Endothelial cell of umbilical vein (primary cell): ENCODE data around the gene KCNQ5. TPM values are rescaled to one million over a fixed set of nuclear protein-coding genes. Genes with fewer than 3 reads are reported as not detected.

ENCODE experiments used
- BruUV-seq: library from RNA; stranded (reverse); fragments of 400-500 nt; replicated peaks from 2 replicates; lab custom pipeline; 2021; lab: Mats Ljungman, UMichigan
- CTCF ChIA-PET: fragments of 300-600, 350-600 bp; sonication (Branson Sonifier 250); formaldehyde crosslinking; loops from one replicate; lab custom pipeline; 2021; ENCODE audit warnings: antibody characterized with exemption, inconsistent platforms; lab: Charles Lee
- POLR2A ChIA-PET: fragments of 300-600, 350-600 bp; sonication (Branson Sonifier 250); formaldehyde crosslinking; loops from one replicate; lab custom pipeline; 2021; ENCODE audit warnings: antibody characterized with exemption, inconsistent platforms; lab: Charles Lee
- DNase-seq: peaks from one replicate; pipeline ENCODE4 v3.0.0-alpha.2; 2011; ENCODE audit warnings: low read depth, low spot score
- FAIRE-seq: peaks from 2 replicates; lab custom pipeline; 2011; peaks lifted over from hg19 to GRCh38; lab: Jason Lieb, UNC
- H2AFZ ChIP-seq: 2 replicates; pipeline ENCODE4 v1.6.0; 2012; ENCODE audit warnings: low read depth, low read length, control low read depth, inconsistent platforms
- H3K27ac ChIP-seq: 2 replicates; pipeline ENCODE4 v1.5.1; 2011; ENCODE audit warnings: low read depth, mild to moderate bottlenecking, control low read depth, low read length, moderate library complexity; ENCODE audit not compliant: insufficient read depth
- H3K27me3 ChIP-seq, 2 experiments: 2 replicates each; pipeline versions ENCODE4 v1.6.0 to v1.6.1; 2011; ENCODE audit warnings: low read length in 2 of 2, mixed read lengths in 1 of 2; ENCODE audit not compliant: control insufficient read depth in 2 of 2, insufficient read depth in 2 of 2
- H3K36me3 ChIP-seq, 2 experiments: 2 replicates in 1 of 2; 3 replicates in 1 of 2; pipeline ENCODE4 v1.5.1; 2011; ENCODE audit warnings: low read length in 2 of 2, mild to moderate bottlenecking in 1 of 2, moderate library complexity in 1 of 2; ENCODE audit not compliant: control insufficient read depth in 2 of 2, insufficient read depth in 2 of 2; ENCODE audit errors: extremely low read depth in 1 of 2
- H3K4me1 ChIP-seq: 3 replicates; pipeline ENCODE4 v1.5.1; 2011; ENCODE audit warnings: mild to moderate bottlenecking, low read length; ENCODE audit not compliant: control insufficient read depth, insufficient read depth; ENCODE audit errors: extremely low read depth
- H3K4me2 ChIP-seq: 2 replicates; pipeline ENCODE4 v1.6.1; 2011; ENCODE audit warnings: low read length, control low read depth, mixed read lengths; ENCODE audit not compliant: insufficient read depth
- H3K4me3 ChIP-seq, 3 experiments: fragments of 200-600 bp in 1 of 3; sonication (generic), shearing (Covaris generic) in 1 of 3; replicated peaks in 1 of 3; 2 replicates each; pipeline ENCODE4 v1.5.1; 2011 to 2016; ENCODE audit warnings: control low read depth in 3 of 3, low read length in 3 of 3, mild to moderate bottlenecking in 2 of 3, inconsistent platforms in 1 of 3, low read depth in 1 of 3, moderate library complexity in 1 of 3; ENCODE audit not compliant: insufficient read depth in 1 of 3
- H3K79me2 ChIP-seq: 2 replicates; pipeline ENCODE4 v1.6.0; 2012; ENCODE audit warnings: low read length, inconsistent platforms; ENCODE audit not compliant: control insufficient read depth, insufficient read depth
- H3K9ac ChIP-seq: replicated peaks from 2 replicates; pipeline ENCODE3; 2011; ENCODE audit warnings: low read length, control low read depth; ENCODE audit not compliant: insufficient read depth; ENCODE audit errors: extremely low read depth
- H3K9me1 ChIP-seq: replicated peaks from 3 replicates; pipeline ENCODE4 v1.6.0; 2011; ENCODE audit warnings: mild to moderate bottlenecking, low read length; ENCODE audit not compliant: control insufficient read depth, insufficient read depth; ENCODE audit errors: extremely low read depth
- H3K9me3 ChIP-seq: replicated peaks from 2 replicates; pipeline ENCODE4 v1.5.1; 2012; ENCODE audit warnings: low read length, inconsistent platforms; ENCODE audit not compliant: control insufficient read depth, insufficient read depth
- H4K20me1 ChIP-seq: replicated peaks from 2 replicates; pipeline ENCODE3; 2011; ENCODE audit warnings: mild to moderate bottlenecking, low read length; ENCODE audit not compliant: control insufficient read depth, insufficient read depth; ENCODE audit errors: extremely low read depth
- CTCF ChIP-seq, 2 donors: IDR thresholded peaks; 1 replicate in 1 of 2; 2 replicates in 1 of 2; pipeline ENCODE4 v1.5.1; 2011; ENCODE audit warnings: low read length in 2 of 2, mild to moderate bottlenecking in 2 of 2, moderate library complexity in 2 of 2, control low read depth in 1 of 2, inconsistent platforms in 1 of 2, low read depth in 1 of 2; ENCODE audit not compliant: insufficient read depth in 1 of 2; ENCODE audit errors: extremely low read depth in 1 of 2
- EZH2 ChIP-seq: IDR thresholded peaks from 2 replicates; pipeline ENCODE4 v1.6.1; 2012; ENCODE audit warnings: borderline replicate concordance, low read depth, mild to moderate bottlenecking, moderate library complexity, low read length, inconsistent platforms; ENCODE audit not compliant: severe bottlenecking
- FOS ChIP-seq: IDR thresholded peaks from 2 replicates; pipeline ENCODE4 v1.6.1; 2011; ENCODE audit warnings: mild to moderate bottlenecking, low read length, moderate library complexity, borderline replicate concordance; ENCODE audit not compliant: insufficient read depth
- GATA2 ChIP-seq: IDR thresholded peaks from 2 replicates; pipeline ENCODE4 v1.7.0; 2011; ENCODE audit warnings: low read depth, mild to moderate bottlenecking, moderate library complexity, mixed read lengths, low read length; ENCODE audit not compliant: insufficient read length, insufficient read depth
- JUN ChIP-seq: IDR thresholded peaks from 2 replicates; pipeline ENCODE4 v1.6.1; 2011; ENCODE audit warnings: borderline replicate concordance, low read depth; ENCODE audit not compliant: insufficient read length, insufficient read depth
- MYC ChIP-seq: IDR thresholded peaks from one replicate; pipeline ENCODE4 v1.6.1; 2011; ENCODE audit warnings: mild to moderate bottlenecking, low read depth, low read length
- POLR2A ChIP-seq: IDR thresholded peaks from 2 replicates; pipeline ENCODE4 v1.6.1; 2012; ENCODE audit warnings: low read depth, mild to moderate bottlenecking, control low read depth, low read length
- POLR2AphosphoS5 ChIP-seq: IDR thresholded peaks from 2 replicates; pipeline ENCODE4 v1.6.1; 2012; ENCODE audit warnings: low read depth, mild to moderate bottlenecking, control low read depth, low read length, moderate library complexity; ENCODE audit not compliant: insufficient read depth
- dilution Hi-C: fragments of 300-500 bp; cut with MboI; formaldehyde crosslinking; loops from one replicate; pipeline ENCODE4 v1.15.0; 2019; ENCODE audit warnings: low sequenced_read_pairs; ENCODE audit not compliant: extremely low pct_ligation_motif_present
- intact Hi-C: fragments of 100-400 bp; cut with micrococcal nuclease; formaldehyde crosslinking; loops from one replicate; pipeline ENCODE4 v1.10.0; 2022
- polyA plus RNA-seq, 4 experiments: library from polyadenylated mRNA; depleted of rRNA in 3 of 4; stranded (reverse) in 3 of 4; unstranded in 1 of 4; fragments of >200 nt; gene quantifications; 2 replicates each; pipeline versions ENCODE4 v1.2.1 to v1.2.3, GENCODE V29; 2011 to 2012; ENCODE audit warnings: missing spikeins in 1 of 4
- total RNA-seq: library from RNA; stranded (reverse); gene quantifications from 2 replicates; pipeline ENCODE4 v1.2.3, GENCODE V29; 2021
- TF ChIP-seq, protein P1 (sequence below): IDR thresholded peaks from 2 replicates; pipeline ENCODE4 v1.6.1; 2011; ENCODE audit not compliant: insufficient read depth, insufficient read length

The KCNQ5 gene
- total and polyA plus RNA-seq, 2 donors (not counting 3 experiments of a cell fraction or from before 2014, with no cell fraction given) = 0.22 TPM; not detected in 1

- POLR2A ChIA-PET = no interaction called here
- Histone ChIP-seq H3K79me2 (no peaks in the 10 kb centered on the region), H2AFZ (no peak overlapping the region), H3K27ac (no peak overlapping the region), H4K20me1 (no peaks in the 10 kb centered on the region), H3K9me3 (no peaks in the 10 kb centered on the region), H3K27me3 (no peaks in the 10 kb centered on the region), H3K4me3 (no peak overlapping the region), H3K4me2 (no peak overlapping the region), H3K4me1 (no peaks in the 10 kb centered on the region), H3K36me3 (no peaks in the 10 kb centered on the region), H3K9ac (no peak overlapping the region), H3K9me1 (no peaks in the 10 kb centered on the region)
- CTCF ChIA-PET = interaction anchor here (0.9 to 5.1 kb wide), 4 partner anchors 10 to 500 kb away, joined by 3 to 22 read pairs (median 4); no protein-coding TSS in a partner anchor
- TF ChIP-seq, protein P1, sequence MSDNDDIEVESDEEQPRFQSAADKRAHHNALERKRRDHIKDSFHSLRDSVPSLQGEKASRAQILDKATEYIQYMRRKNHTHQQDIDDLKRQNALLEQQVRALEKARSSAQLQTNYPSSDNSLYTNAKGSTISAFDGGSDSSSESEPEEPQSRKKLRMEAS = no peak
- TF ChIP-seq CTCF (IDR thresholded peaks at IDR 0.05; ENCODE audit: extremely low read depth in 1 of 2, insufficient read depth in 1 of 2, low read depth in 1 of 2, low read length in 2 of 2) = no peak
- TF ChIP-seq MYC = no peak
- no peak for TF ChIP-seq POLR2AphosphoS5
- TF ChIP-seq POLR2A = no peak
- TF ChIP-seq EZH2 = no peak
- no peak for TF ChIP-seq FOS
- no peak for TF ChIP-seq GATA2
- TF ChIP-seq JUN = no peak
- no TSS peak for BruUV-seq
- FAIRE-seq (no peak), DNase-seq (no peak)
- intact Hi-C loops (no loop called here), dilution Hi-C loops (no loop called here)
These were observed 494.5 kb downstream of the KCNQ5 start for GRCh38 chr6:73116330-73116729.
